ENCODE results near the gene CYB561D2.

- TF ChIP-seq POLR2A (IDR thresholded peaks at IDR 0.05) (no peak), CTCF (IDR thresholded peaks at IDR 0.05) (no peak), EP300 (IDR thresholded peaks at IDR 0.05) (no peak)
These were observed 42.4 kb downstream of the CYB561D2 start for GRCh38 chr3:50393061-50393460.

Data from ovary (tissue), 3 donors.